Activated naive CD4-positive, alpha-beta T cell treated with anti-CD3 and anti-CD28 coated beads, Interleukin-2, amount 50 U/mL, for 24 hours (primary cell): Measurements from ENCODE around the gene ACAN.

Experiments
- H3K27ac Mint-ChIP-seq: one replicate; pipeline ENCODE4 v1.8.0; 2021; ENCODE audit warnings: mild to moderate bottlenecking, mixed read lengths
- H3K27me3 Mint-ChIP-seq: one replicate; pipeline ENCODE4 v1.8.0; 2021; ENCODE audit warnings: mixed read lengths
- H3K36me3 Mint-ChIP-seq: one replicate; pipeline ENCODE4 v1.8.0; 2021; ENCODE audit warnings: mixed read lengths
- H3K4me1 Mint-ChIP-seq: one replicate; pipeline ENCODE4 v1.8.0; 2021; ENCODE audit warnings: mixed read lengths
- H3K4me3 Mint-ChIP-seq: one replicate; pipeline ENCODE4 v1.8.0; 2021; ENCODE audit warnings: mild to moderate bottlenecking, mixed read lengths
- H3K9me3 Mint-ChIP-seq: one replicate; pipeline ENCODE4 v1.8.0; 2021; ENCODE audit warnings: mixed read lengths

ACAN gene

DNA sequence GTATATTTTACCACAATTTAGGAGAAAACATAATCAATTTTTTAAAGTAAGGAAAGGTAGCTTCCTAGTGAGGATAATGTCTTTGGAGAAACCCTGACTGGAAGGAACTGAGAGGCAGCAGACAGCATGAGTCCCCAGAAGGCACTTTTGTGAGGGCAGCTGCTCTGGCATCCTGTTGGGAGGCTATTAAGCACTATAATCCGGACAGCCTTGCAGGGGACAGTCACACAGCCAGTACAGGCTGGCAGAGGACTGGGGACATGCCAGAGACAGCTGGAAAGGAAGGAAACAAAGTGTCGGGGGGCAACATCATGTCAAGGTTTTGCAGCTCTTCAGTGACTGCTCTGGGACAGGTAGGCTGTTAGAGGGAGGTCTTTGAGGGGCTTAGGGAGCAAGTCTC is 15.7 kb downstream of the ACAN start:
- Mint-ChIP-seq H3K27ac (no peak overlapping the region), H3K9me3 (no peaks in the 10 kb centered on the region), H3K27me3 (peaks cover 3% of the 10 kb centered on the region), H3K36me3 (no peaks in the 10 kb centered on the region), H3K4me1 (no peaks in the 10 kb centered on the region), H3K4me3 (no peak overlapping the region)

DNA sequence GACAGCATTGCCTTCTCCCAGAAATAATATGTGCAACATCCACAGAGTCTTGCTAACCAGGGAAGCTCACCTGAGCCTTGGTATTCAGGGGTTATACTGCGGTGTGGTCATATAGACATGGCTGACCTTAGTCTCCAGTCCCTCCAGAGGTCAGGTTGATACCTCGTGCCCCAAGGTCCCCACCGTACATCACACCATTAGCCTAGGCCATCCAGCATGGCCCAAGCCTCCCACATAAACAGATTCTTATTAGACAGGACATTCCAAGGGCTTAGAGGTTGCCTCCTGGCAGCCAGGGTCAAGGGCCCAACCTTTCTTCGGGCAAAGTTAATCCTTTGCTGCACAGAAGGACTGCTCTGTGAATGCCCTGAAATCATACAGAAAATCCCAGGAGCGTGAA is 18.8 kb downstream of the ACAN start:
- no peaks in the 10 kb centered on the region for H3K9me3 Mint-ChIP-seq
- peaks cover 4% of the 10 kb centered on the region for H3K27me3 Mint-ChIP-seq
- H3K36me3 Mint-ChIP-seq: no peaks in the 10 kb centered on the region
- H3K27ac Mint-ChIP-seq: no peak overlapping the region
- H3K4me3 Mint-ChIP-seq: no peak overlapping the region
- H3K4me1 Mint-ChIP-seq: no peaks in the 10 kb centered on the region

DNA sequence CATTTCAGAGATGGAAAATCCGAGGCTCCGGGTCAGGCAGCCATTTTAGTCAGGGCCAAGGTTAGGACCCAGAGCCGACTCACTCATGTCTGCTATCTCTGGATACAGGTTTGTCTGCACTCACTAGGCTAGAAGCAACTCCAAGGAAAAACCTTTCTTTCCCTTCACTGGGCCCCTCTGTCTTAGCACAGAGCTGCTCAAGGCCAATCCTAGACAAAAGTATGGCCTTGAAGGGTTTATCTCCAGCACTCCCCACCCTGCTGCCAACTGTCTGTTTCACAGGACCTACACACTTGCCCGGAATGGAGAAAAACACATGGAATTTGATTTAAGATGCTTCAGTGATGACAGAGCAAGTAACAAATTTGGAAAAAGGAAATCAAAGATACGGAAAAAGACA is 25.6 kb downstream of the ACAN start:
- Mint-ChIP-seq H3K36me3 (no peaks in the 10 kb centered on the region), H3K27ac (no peak overlapping the region), H3K4me1 (no peaks in the 10 kb centered on the region), H3K9me3 (no peaks in the 10 kb centered on the region), H3K27me3 (peaks cover 2% of the 10 kb centered on the region), H3K4me3 (no peak overlapping the region)

DNA sequence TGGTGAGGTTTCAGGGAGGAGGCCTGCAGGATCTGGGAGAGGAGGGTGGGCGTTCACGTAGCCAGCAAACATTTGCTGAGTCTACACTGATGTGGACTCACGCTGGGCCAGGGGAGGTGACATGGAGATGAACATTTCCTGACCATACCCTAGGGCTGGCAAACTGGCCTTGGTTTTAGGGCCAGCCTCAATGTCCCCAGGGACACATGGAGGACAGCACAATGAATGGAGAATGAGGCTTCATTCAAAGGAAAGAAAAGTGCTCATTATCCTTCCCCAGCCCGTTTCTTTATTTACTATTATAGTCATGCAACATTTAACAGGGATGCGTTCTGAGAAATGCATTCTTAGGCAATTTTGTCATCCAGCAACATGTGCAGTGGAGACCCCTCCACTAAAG is 26.8 kb downstream of the ACAN start:
- Mint-ChIP-seq H3K4me3 (no peak overlapping the region), H3K9me3 (no peaks in the 10 kb centered on the region), H3K27me3 (no peaks in the 10 kb centered on the region), H3K36me3 (no peaks in the 10 kb centered on the region), H3K4me1 (no peaks in the 10 kb centered on the region), H3K27ac (no peak overlapping the region)

DNA sequence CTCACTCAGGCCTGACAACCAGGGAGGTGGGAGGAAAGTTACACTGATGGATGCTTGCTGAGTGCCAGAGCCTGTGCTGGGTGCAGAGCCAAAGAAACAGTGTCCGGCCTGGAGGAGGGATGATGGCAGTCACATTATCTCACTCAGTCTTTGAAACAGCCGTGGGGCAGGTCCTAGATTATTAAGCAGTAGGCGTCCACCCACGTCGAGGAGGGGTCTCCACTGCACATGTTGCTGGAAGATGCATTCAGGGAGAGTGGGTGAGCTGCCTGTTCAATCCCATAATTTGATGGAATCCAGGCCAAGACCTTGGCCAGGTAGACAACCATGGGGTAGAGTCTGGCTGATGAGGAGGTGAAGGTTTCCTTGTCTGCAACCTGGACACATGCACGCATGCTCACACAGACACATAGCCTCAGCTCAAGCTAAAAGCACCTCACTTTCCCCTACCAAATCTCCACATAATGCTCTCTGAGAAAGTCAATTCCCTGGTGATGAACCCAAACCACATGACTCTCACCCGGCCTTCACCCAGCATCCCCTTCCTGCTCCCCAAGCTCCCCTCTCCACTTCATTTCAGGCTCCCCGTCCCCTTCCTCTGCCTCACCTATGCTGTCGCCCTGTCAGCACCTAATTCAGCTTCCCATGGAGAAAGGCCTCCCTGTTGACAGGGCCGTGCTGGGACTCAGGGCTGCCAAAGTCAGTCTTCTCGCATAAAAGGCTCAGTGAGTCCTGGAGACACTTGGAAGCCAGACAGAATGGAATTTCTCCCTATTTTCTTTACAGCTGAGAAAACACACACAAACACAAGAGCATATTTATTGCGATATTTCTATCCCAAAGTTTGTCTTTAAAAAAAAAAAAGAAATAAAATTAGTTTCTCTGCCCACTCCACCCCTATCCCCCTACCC is 29.8 kb downstream of the ACAN start:
- Mint-ChIP-seq H3K27me3 (no peaks in the 10 kb centered on the region), H3K9me3 (no peaks in the 10 kb centered on the region), H3K27ac (no peak overlapping the region), H3K36me3 (no peaks in the 10 kb centered on the region), H3K4me1 (no peaks in the 10 kb centered on the region), H3K4me3 (no peak overlapping the region)

DNA sequence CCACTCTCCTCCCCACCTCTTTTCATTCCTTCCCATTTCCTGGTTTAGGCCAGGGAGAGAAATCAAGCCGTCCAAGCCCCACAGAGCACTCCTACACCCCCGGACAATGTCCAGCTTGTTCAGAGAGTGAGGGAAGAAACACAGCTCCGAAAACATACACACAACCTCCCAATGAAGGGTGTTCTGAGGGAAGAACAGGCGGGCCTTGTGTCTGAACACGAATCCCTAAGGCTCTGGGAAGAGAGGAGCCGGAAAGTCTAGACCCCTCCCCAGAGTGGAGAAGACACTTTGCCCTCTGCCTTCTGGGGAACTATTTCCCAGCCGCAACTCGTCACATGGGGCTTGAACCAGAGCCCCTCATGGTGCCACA is 30.5 kb downstream of the ACAN start:
- Mint-ChIP-seq H3K36me3 (no peaks in the 10 kb centered on the region), H3K9me3 (no peaks in the 10 kb centered on the region)

DNA sequence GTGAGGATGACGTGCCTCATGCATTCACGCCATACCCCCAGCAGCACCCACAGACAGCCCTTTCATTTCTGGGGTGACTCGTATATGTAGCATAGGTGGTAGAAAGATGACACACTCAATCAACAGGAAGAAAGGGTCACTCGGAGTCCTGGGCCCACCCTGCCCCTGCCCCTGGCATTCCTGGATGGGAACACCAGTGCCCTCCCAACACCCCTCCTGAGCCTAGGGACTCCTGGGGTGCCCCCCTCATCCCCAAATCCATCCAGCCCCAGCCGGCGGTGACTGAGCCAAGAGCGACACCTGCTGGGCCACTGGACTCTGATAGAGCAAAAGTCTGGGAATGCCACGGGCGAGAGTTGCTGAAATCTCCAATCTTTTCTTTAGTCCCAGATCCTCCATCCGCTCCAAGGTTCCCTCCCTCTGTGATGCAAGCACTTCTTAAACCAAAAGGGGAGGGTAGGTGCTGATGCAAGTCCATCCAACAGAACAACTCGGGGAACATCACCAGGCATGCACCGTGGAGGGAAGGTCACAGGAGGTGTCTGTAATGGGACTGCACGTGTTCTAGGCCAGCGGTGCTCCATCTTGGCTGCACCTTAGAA is 31.1 kb downstream of the ACAN start:
- H3K4me1 Mint-ChIP-seq: no peaks in the 10 kb centered on the region
- H3K27me3 Mint-ChIP-seq: peaks cover 2% of the 10 kb centered on the region
- H3K36me3 Mint-ChIP-seq: no peaks in the 10 kb centered on the region
- no peak overlapping the region for H3K27ac Mint-ChIP-seq
- no peak overlapping the region for H3K4me3 Mint-ChIP-seq
- H3K9me3 Mint-ChIP-seq: no peaks in the 10 kb centered on the region

More for the DNA sequence above, 30.5 kb downstream of the ACAN start:
- H3K27me3 Mint-ChIP-seq: no peaks in the 10 kb centered on the region
- no peak overlapping the region for H3K4me3 Mint-ChIP-seq
- H3K27ac Mint-ChIP-seq: no peak overlapping the region
- H3K4me1 Mint-ChIP-seq: no peaks in the 10 kb centered on the region

DNA sequence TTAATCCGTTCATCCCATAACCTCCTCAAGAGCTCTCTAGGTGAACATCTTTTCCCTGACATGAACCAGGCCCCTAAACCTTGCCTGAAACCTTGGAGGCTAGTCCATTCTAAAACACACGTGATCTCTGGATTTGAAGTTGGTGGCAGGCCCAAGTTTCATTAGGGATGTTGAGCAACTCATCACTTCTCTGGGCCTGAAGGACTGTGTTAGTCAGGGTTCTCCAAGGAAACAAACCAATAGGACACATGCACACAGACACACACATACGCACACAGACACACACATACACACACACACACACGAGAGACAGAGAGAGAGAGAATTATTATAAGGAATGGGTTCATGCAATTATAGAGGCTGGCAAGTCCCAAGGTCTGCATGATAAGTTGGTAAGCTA is 31.9 kb downstream of the ACAN start:
- Mint-ChIP-seq H3K36me3 (no peaks in the 10 kb centered on the region), H3K27ac (no peak overlapping the region), H3K4me3 (no peak overlapping the region), H3K4me1 (no peaks in the 10 kb centered on the region), H3K9me3 (no peaks in the 10 kb centered on the region), H3K27me3 (peaks cover 2% of the 10 kb centered on the region)

DNA sequence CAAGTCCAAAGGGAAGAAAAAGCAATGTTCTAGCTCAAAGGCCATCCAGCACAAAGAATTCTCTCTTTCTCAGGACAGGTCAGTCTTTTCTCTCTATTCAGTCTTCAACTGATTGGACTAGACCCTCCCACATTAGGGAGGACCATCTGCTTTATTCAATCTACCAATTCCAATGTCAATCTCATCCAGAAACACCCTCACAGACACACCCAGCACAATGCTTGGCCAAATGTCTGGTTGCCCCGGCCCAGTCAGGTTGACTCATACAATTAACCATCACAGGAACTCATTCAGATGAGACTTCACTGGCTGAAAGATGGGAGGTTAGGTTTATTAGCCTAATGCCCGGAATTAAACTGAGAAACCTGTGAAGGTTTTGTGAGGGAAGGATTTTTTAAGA is 32.4 kb downstream of the ACAN start:
- H3K4me1 Mint-ChIP-seq: no peaks in the 10 kb centered on the region
- H3K4me3 Mint-ChIP-seq: no peak overlapping the region
- H3K9me3 Mint-ChIP-seq: no peaks in the 10 kb centered on the region
- H3K27ac Mint-ChIP-seq: no peak overlapping the region
- H3K27me3 Mint-ChIP-seq: peaks cover 2% of the 10 kb centered on the region
- H3K36me3 Mint-ChIP-seq: no peaks in the 10 kb centered on the region

DNA sequence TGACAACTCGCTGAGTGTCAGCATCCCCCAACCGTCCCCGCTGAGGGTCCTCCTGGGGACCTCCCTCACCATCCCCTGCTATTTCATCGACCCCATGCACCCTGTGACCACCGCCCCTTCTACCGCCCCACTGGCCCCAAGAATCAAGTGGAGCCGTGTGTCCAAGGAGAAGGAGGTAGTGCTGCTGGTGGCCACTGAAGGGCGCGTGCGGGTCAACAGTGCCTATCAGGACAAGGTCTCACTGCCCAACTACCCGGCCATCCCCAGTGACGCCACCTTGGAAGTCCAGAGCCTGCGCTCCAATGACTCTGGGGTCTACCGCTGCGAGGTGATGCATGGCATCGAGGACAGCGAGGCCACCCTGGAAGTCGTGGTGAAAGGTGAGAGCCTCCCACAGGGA is 35.4 kb downstream of the ACAN start:
- H3K4me1 Mint-ChIP-seq: no peaks in the 10 kb centered on the region
- H3K9me3 Mint-ChIP-seq: no peaks in the 10 kb centered on the region
- peaks cover 2% of the 10 kb centered on the region for H3K27me3 Mint-ChIP-seq
- no peak overlapping the region for H3K4me3 Mint-ChIP-seq
- H3K27ac Mint-ChIP-seq: no peak overlapping the region
- H3K36me3 Mint-ChIP-seq: no peaks in the 10 kb centered on the region

DNA sequence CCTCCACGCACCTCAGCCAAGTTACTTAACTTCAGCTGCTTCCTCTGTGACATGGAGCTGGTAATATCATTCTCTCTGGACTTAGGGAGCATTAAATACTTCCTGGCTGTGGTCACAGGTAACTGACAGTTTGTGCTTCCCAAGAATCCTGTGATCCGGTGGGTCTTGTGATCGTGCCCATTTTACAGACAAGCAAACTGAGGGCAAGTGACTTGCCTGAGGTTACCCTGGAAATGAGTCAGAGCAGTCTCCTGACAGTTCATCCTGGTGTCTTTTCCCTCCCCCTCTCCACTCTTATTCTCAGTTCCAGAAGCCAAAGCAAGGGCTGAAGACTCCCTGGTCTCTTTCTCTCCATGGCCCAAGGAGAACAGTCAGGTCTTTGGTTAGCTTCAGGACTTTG is 35.9 kb downstream of the ACAN start:
- no peaks in the 10 kb centered on the region for H3K36me3 Mint-ChIP-seq
- no peaks in the 10 kb centered on the region for H3K9me3 Mint-ChIP-seq
- H3K4me3 Mint-ChIP-seq: no peak overlapping the region
- no peaks in the 10 kb centered on the region for H3K4me1 Mint-ChIP-seq
- H3K27me3 Mint-ChIP-seq: peaks cover 2% of the 10 kb centered on the region
- no peak overlapping the region for H3K27ac Mint-ChIP-seq

DNA sequence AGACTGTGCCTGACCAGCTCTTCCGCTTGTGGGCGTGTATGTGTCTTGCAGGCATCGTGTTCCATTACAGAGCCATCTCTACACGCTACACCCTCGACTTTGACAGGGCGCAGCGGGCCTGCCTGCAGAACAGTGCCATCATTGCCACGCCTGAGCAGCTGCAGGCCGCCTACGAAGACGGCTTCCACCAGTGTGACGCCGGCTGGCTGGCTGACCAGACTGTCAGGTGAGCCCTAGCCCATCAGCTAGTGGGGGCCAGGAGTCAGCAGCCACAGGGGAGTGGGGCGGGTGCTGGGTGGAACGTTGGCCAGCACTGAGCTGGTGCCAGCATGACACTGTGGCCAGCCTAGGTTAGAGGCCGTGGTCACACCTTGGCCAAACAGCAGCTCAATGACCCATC is 36.7 kb downstream of the ACAN start:
- no peak overlapping the region for H3K4me3 Mint-ChIP-seq
- no peaks in the 10 kb centered on the region for H3K4me1 Mint-ChIP-seq
- no peak overlapping the region for H3K27ac Mint-ChIP-seq
- no peaks in the 10 kb centered on the region for H3K36me3 Mint-ChIP-seq
- no peaks in the 10 kb centered on the region for H3K9me3 Mint-ChIP-seq
- H3K27me3 Mint-ChIP-seq: peaks cover 2% of the 10 kb centered on the region

DNA sequence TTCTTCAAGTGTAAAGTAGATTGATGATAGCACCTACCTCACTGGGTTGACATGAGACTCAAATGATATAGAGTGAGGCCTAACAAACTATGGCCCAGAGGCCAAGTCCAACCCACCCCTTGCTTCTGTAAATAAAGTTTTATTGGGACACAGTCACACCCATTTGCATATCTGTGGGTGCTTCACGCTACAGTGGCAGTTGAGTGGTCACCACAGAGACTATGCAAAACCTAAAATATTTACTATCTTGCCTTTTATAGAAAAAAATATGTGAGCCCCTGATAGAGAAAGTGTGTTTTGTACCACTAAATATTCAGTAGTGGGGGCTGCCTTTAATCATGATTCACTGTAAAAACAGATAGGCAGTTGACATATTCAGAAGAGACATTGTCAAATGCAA is 38.0 kb downstream of the ACAN start:
- no peaks in the 10 kb centered on the region for H3K36me3 Mint-ChIP-seq
- H3K4me3 Mint-ChIP-seq: no peak overlapping the region
- no peaks in the 10 kb centered on the region for H3K9me3 Mint-ChIP-seq
- H3K4me1 Mint-ChIP-seq: no peaks in the 10 kb centered on the region
- no peak overlapping the region for H3K27ac Mint-ChIP-seq
- H3K27me3 Mint-ChIP-seq: peaks cover 2% of the 10 kb centered on the region

DNA sequence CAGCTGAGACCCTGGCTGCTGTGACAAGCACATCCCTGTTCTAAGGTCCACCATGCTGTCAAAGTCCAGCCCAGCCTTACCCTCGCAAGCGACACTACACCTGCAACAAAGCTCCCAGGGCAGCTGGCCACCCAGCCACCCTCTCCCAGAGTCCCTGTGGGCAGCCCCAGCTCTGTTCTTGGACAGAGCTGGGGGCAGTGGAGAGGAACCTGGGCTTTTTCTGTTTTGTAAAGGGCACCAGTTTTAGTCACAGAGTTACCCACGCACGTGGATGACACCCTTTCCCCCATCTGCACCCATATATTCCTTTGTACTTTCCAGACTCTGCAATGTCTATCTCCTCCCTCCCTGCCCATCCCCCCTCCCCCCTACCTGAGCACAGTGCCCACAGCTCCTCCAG is 38.9 kb downstream of the ACAN start:
- Mint-ChIP-seq H3K36me3 (no peaks in the 10 kb centered on the region), H3K9me3 (no peaks in the 10 kb centered on the region), H3K4me1 (no peaks in the 10 kb centered on the region), H3K27ac (no peak overlapping the region), H3K4me3 (no peak overlapping the region), H3K27me3 (peaks cover 2% of the 10 kb centered on the region)

DNA sequence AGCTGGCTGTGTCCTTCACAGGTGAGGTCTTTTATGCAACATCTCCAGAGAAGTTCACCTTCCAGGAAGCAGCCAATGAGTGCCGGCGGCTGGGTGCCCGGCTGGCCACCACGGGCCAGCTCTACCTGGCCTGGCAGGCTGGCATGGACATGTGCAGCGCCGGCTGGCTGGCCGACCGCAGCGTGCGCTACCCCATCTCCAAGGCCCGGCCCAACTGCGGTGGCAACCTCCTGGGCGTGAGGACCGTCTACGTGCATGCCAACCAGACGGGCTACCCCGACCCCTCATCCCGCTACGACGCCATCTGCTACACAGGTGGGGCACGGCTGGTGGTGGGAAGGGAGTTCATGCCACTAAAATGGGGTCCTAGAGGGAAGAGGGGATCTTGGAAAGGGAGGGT is 40.1 kb downstream of the ACAN start:
- H3K4me1 Mint-ChIP-seq: no peaks in the 10 kb centered on the region
- H3K27me3 Mint-ChIP-seq: peaks cover 4% of the 10 kb centered on the region
- no peaks in the 10 kb centered on the region for H3K9me3 Mint-ChIP-seq
- H3K27ac Mint-ChIP-seq: no peak overlapping the region
- H3K4me3 Mint-ChIP-seq: no peak overlapping the region
- no peaks in the 10 kb centered on the region for H3K36me3 Mint-ChIP-seq

DNA sequence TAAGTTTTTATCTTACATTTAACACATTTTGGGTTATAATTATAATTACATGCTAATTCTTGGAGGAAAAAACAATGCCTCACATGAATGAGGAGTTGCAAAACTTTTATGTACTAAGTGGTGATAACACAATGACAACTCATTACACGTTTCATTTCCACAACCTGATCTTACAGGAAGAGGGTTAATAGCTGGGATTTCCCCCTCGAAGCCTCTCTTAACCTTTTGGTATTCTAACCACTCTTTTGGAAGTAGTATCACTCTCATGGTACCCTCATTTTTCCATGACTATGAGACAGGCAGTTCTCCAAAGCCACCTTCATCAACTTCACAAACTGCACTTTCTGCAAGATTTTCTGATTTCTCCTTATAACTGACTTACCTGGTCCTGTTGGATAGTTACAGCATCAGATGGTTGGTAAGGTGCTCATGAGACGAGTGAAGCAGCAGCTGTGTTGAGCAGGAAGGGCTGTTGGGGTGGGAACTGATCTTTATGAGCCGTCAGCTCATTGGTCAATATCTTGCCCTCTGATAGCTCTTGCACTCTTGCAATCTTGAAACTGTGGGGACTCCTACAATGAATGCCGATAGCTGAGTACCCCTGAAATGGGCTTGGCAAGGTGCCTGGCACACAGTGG is 41.6 kb downstream of the ACAN start:
- H3K4me3 Mint-ChIP-seq: no peak overlapping the region
- peaks cover 1% of the 10 kb centered on the region for H3K27me3 Mint-ChIP-seq
- H3K9me3 Mint-ChIP-seq: no peaks in the 10 kb centered on the region
- no peaks in the 10 kb centered on the region for H3K4me1 Mint-ChIP-seq
- no peak overlapping the region for H3K27ac Mint-ChIP-seq
- H3K36me3 Mint-ChIP-seq: no peaks in the 10 kb centered on the region
